D341Med (cell line): ENCODE data around the gene SHOC2.

ENCODE experiments used
- DNase-seq: peaks from one replicate; pipeline ENCODE4 v3.0.0; 2012; ENCODE audit warnings: low spot score

The SHOC2 gene

GRCh38 chr10:110983466-110983865 is 64.1 kb downstream of the SHOC2 start:
- DNase-seq: no peak

DNA sequence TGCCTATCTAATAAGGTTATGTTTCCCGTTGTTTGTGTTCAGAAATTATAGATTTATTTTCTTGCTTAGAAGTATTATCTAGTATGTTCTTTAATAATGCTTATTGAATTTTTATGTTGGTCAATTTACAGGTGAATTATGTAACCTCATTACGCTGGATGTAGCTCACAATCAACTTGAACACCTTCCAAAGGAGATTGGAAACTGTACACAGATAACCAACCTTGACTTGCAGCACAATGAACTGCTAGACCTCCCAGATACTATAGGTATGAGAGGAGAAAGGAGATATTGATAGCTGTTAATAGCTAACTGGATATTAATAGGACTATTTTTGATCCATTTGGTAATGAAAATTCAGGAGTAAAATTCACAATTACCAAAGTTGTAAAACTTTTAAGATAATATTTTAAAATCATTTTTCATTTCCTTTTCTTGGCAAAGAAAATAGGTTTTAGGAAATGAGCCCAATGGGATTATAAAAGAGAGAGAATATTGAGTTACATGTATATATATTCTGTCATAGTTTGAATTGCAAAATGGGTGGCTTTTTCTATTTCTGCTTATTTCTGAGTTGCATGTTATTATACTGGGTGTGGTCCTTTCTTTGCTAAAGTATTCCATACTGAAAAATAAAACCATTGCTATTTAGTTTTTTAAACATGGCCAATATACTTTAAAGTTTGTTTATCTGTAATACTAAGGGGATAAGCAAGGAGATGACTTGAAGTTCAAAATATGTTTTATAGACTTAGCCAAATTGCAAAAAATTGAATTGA is 66.3 kb downstream of the SHOC2 start:
- DNase-seq: no peak

GRCh38 chr10:110989016-110989415 is 69.6 kb downstream of the SHOC2 start:
- DNase-seq: no peak

DNA sequence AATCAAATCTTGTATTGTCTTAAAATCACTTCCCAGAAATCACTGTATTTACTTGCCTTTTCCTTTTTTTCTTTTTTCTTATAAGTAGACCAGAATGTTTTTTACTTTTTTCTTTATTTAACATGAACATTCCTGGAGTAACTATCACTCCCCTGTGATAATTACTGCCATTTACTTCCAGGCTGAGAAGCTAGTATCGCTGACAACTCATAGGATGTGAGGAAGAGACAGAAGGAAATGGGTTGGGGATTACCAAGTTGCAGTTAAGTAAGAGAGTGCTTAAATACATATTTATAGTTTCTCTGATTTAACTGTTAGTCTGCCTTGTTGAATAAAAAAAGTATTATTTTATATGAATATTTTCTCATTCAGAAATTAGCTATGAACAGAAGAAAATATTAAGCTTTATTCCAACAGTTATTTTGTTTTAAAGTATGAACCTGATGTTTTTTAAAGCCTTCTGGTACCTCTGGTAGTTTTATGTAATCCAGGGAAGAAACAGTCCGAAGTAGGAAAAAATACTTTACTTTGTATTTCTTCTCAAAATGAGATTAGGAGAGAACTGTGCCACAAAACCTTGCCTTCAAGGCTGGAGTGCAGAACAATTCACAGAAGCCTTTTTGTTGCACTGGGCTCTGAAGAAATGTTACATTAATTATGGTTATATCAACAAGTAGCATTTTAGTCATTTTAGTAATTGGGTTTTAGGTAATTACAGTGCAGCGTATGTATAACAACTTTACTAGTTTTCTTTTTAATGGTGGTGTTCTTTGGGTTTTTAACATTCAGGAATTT is 72.8 kb downstream of the SHOC2 start:
- no peak for DNase-seq

- DNase-seq: no peak
Measured at GRCh38 chr10:110993024-110993693, 73.8 kb downstream of the SHOC2 start.

GRCh38 chr10:110994406-110995086 is 75.1 kb downstream of the SHOC2 start:
- no peak for DNase-seq

GRCh38 chr10:110995301-110995700 is 75.9 kb downstream of the SHOC2 start:
- no peak for DNase-seq

DNA sequence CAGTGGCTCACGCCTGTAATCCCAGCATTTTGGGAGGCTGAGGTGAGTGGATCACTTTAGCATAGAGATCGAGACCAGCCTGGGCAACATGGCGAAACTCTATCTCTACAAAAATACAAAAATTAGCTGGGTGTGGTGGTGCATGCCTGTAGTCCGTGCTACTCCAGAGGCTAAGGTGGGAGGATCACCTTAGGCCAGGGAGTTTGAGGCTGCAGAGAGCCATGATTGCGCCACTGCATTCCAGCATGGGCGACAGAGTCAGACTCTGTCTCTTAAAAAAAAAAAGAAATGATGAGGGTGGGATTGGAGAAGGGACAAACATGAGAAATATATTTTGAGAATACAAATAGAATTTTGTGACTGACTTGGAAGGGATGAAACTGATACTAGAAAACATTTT is 76.9 kb downstream of the SHOC2 start:
- DNase-seq: no peak

DNA sequence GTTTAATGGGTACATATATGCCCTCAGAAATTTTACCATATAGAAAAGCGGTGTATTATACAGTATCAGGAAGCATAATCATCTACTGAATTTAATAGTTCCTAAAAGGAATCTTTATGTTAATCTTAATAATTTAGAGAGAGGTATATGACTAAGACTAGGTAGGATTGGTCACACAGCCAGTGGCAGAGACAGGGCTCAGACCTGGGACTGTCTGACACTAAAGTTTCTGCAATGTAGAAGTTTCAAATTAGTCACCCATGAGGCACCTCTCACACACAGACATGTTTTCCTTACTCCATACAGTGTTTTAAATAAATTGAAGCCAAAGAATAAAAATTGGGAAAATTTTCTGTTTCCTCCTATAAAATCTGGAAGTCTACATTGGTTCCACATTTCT is 84.6 kb downstream of the SHOC2 start:
- no peak for DNase-seq

GRCh38 chr10:111007486-111007885 is 88.1 kb downstream of the SHOC2 start:
- no peak for DNase-seq

GRCh38 chr10:111015181-111015580 is 95.8 kb downstream of the SHOC2 start:
- DNase-seq: no peak

DNA sequence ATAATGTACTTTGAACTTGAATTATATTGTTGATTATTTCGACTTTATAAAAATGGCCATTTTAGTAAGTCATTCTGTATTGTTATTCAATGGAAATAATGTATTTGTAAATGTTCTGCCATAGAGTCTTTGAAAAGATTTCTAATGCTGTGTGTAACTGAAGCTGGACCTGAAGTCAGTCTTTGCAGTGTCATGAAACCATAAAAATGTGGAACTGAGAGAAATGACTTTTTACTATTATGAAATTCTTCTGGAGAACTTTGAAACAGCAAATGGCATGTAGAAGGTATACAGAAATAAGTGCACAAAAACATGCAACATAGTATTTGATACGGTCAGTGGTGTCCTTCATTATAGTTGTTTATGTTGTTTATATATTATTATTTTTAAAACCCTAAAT is 97.7 kb downstream of the SHOC2 start:
- DNase-seq: no peak

DNA sequence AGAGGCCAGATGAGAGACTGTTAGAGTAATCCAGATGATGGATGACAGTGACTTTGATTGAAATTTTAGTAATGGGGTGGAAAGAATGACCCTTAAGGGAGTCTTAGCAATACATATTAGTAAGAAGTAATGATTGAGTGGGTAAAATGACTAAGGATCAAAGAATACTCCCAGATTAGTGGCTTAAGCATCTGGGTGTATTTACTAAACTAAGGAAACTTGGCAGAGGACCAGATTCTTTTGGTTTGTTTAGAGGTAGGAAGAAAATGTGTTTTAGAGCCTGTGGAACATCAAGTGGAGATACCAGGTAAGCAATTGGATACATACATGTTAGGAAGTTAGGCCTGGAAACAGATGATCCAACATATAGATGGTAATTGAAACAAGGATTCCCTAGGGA is 98.6 kb downstream of the SHOC2 start:
- no peak for DNase-seq

DNA sequence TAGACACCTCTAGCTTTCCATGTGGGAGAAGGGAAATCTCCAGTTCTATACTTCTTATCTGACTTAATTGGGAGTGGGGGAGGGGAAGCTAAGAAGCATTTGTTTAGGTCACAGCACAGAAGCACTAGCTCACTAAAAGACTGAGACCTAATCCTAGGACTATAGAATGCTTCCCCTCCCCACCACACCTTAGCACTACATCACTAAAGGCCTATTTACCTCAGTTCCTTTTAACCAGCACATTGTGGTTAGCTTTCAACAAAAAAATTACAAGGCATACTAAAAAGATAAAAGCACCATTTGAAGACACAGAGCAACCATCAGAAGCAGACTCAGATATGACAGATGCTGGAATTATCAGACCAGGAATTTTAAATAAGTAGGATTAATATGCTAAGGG is 103.7 kb downstream of the SHOC2 start:
- DNase-seq: no peak

- no peak for DNase-seq
Measured at GRCh38 chr10:111030042-111030750, 110.8 kb downstream of the SHOC2 start.

GRCh38 chr10:111034598-111035310 is 115.3 kb downstream of the SHOC2 start:
- DNase-seq: no peak

DNA sequence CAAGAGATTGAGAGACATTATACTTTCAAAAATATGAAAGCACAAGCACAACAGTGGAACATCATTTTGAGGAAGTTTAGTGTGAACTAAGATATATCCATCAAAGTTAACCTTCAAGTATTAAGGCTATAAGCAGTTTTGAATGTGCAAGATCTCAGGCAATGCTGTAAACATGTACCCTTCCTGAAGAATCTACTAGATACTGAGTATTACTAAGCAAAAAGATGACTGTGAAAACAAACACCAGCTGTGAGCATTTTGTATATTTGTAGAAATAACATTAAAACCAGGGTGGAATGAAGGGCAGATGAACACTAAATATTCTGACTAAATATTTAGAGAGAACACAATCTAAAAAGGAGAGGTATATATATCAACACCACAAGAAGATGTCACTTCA is 116.1 kb downstream of the SHOC2 start:
- DNase-seq: no peak

GRCh38 chr10:111037858-111038257 is 118.5 kb downstream of the SHOC2 start:
- DNase-seq: no peak

DNA sequence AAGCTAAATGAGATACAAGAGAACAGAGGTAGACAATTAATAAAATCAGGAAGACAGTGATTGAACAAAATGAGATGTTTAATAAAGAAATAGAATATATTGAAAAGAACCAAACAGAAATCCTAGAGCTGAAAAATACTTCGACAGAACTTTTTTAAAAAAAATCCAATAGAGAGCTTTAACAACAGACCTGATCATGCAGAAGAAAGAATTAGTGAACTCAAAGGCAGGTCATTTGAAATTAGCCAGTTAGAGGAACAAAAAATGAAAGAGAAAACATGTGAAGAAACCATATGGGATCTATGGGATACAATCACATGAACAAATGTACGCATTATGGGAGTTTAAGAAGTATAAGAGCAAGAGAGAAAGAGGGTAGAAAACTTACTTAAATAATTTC is 120.1 kb downstream of the SHOC2 start:
- DNase-seq: no peak

GRCh38 chr10:111057006-111057405 is 137.6 kb downstream of the SHOC2 start:
- no peak for DNase-seq
